GM23338 (cell line): ENCODE results near the gene TAF10. TPM values are rescaled to one million over a fixed set of nuclear protein-coding genes. Genes with fewer than 3 reads are reported as not detected.

Experiments
- ATAC-seq: fragments of 200-7000 bp; cut with Tn5 transposase; 3 replicates; pipeline ENCODE4 v1.9.1; 2020
- DNase-seq: peaks from one replicate; pipeline ENCODE4 v3.0.0-alpha.2; 2015; ENCODE audit warnings: low spot score
- H2AFZ ChIP-seq: fragments of 200-600 bp; sonication (generic); 2 replicates; pipeline ENCODE4 v1.8.0; 2016; ENCODE audit warnings: antibody characterized with exemption, mild to moderate bottlenecking, moderate library complexity
- H3F3A ChIP-seq: fragments of 200-600 bp; sonication (generic); replicated peaks from 2 replicates; pipeline ENCODE4 v1.8.0; 2017; ENCODE audit warnings: antibody characterized with exemption, mixed run types, low read depth
- H3K27ac ChIP-seq: fragments of 200-600 bp; sonication (generic); 2 replicates; pipeline ENCODE4 v1.6.1; 2016; ENCODE audit warnings: low read depth
- H3K27me3 ChIP-seq: fragments of 200-600 bp; sonication (generic); 2 replicates; pipeline ENCODE4 v1.8.0; 2016; ENCODE audit warnings: mild to moderate bottlenecking, mixed run types, moderate library complexity; ENCODE audit not compliant: insufficient read depth
- H3K36me3 ChIP-seq: fragments of 200-600 bp; sonication (generic); 2 replicates; pipeline ENCODE4 v1.8.0; 2016; ENCODE audit warnings: mild to moderate bottlenecking; ENCODE audit not compliant: insufficient read depth
- H3K4me1 ChIP-seq: fragments of 200-600 bp; sonication (generic); 2 replicates; pipeline ENCODE4 v1.8.0; 2016; ENCODE audit warnings: mild to moderate bottlenecking, moderate library complexity; ENCODE audit not compliant: insufficient read depth
- H3K4me2 ChIP-seq: fragments of 200-600 bp; sonication (generic); 2 replicates; pipeline ENCODE4 v1.7.1; 2017; ENCODE audit warnings: mixed run types
- H3K4me3 ChIP-seq: fragments of 200-600 bp; sonication (generic); 2 replicates; pipeline ENCODE4 v1.6.1; 2016; ENCODE audit warnings: mixed run types
- H3K79me2 ChIP-seq: fragments of 200-600 bp; sonication (generic); replicated peaks from 2 replicates; pipeline ENCODE4 v1.8.0; 2017; ENCODE audit warnings: mild to moderate bottlenecking; ENCODE audit not compliant: insufficient read depth
- H3K9me2 ChIP-seq: fragments of 200-600 bp; sonication (generic); 2 replicates; pipeline ENCODE4 v1.8.0; 2017; ENCODE audit not compliant: insufficient read depth
- H4K20me1 ChIP-seq: fragments of 200-600 bp; sonication (generic); replicated peaks from 2 replicates; pipeline ENCODE4 v1.8.0; 2017; ENCODE audit warnings: mild to moderate bottlenecking; ENCODE audit not compliant: insufficient read depth
- H3K27ac Mint-ChIP-seq: 2 replicates; pipeline ENCODE4 v1.8.0; 2020; ENCODE audit warnings: inconsistent platforms, mild to moderate bottlenecking, moderate library complexity, mixed read lengths
- H3K27me3 Mint-ChIP-seq: 3 replicates; pipeline ENCODE4 v1.8.0; 2022; ENCODE audit warnings: low read depth, mild to moderate bottlenecking, moderate library complexity, mixed read lengths, inconsistent platforms; ENCODE audit not compliant: insufficient read depth, poor library complexity
- H3K36me3 Mint-ChIP-seq: 3 replicates; pipeline ENCODE4 v1.8.0; 2021; ENCODE audit warnings: low read depth, mild to moderate bottlenecking, inconsistent platforms, moderate library complexity, mixed read lengths
- H3K4me1 Mint-ChIP-seq: 3 replicates; pipeline ENCODE4 v1.8.0; 2020; ENCODE audit warnings: mild to moderate bottlenecking, inconsistent platforms, mixed read lengths
- H3K4me3 Mint-ChIP-seq: 3 replicates; pipeline ENCODE4 v1.8.0; 2021; ENCODE audit warnings: moderate library complexity, mild to moderate bottlenecking, inconsistent platforms, mixed read lengths
- H3K9me3 Mint-ChIP-seq: 3 replicates; pipeline ENCODE4 v1.8.0; 2020; ENCODE audit warnings: moderate library complexity, mild to moderate bottlenecking, inconsistent platforms, mixed read lengths
- CTCF ChIP-seq, 2 experiments: fragments of 200-600 bp in 1 of 2; sonication (generic) in 1 of 2; conservative IDR thresholded peaks; 2 replicates each; pipeline versions ENCODE4 v1.5.1 to v1.6.1; 2016 to 2017; ENCODE audit warnings: antibody characterized with exemption in 2 of 2, low read depth in 2 of 2, mild to moderate bottlenecking in 2 of 2, moderate library complexity in 1 of 2
- ETS1 ChIP-seq: IDR thresholded peaks from 2 replicates; pipeline ENCODE4 v1.6.1; 2016; ENCODE audit warnings: antibody characterized with exemption
- EZH2 ChIP-seq: fragments of 200-600 bp; sonication (generic); IDR thresholded peaks from one replicate; pipeline ENCODE4 v1.8.0; 2017; ENCODE audit warnings: antibody characterized with exemption, mild to moderate bottlenecking, low read depth; ENCODE audit not compliant: unreplicated experiment
- JUNB ChIP-seq: IDR thresholded peaks from one replicate; pipeline ENCODE4 v1.6.1; 2016; ENCODE audit warnings: antibody characterized with exemption; ENCODE audit not compliant: unreplicated experiment
- NANOG ChIP-seq: IDR thresholded peaks from 2 replicates; pipeline ENCODE4 v1.6.1; 2016; ENCODE audit warnings: antibody characterized with exemption, borderline replicate concordance
- POLR2AphosphoS5 ChIP-seq: IDR thresholded peaks from 2 replicates; pipeline ENCODE4 v1.6.1; 2016; ENCODE audit warnings: antibody characterized with exemption, low read depth
- REST ChIP-seq: IDR thresholded peaks from one replicate; pipeline ENCODE4 v1.6.1; 2018; ENCODE audit warnings: antibody characterized with exemption; ENCODE audit not compliant: unreplicated experiment
- ZNF114 ChIP-seq: fragments of 250-450 bp; sonication (Bioruptor Pico); IDR thresholded peaks from 2 replicates; pipeline ENCODE4 v1.5.0; 2020; ENCODE audit warnings: mild to moderate bottlenecking, moderate library complexity
- ZNF331 ChIP-seq: fragments of 250-450 bp; sonication (Bioruptor Pico); IDR thresholded peaks from 2 replicates; pipeline ENCODE4 v1.5.0; 2020; ENCODE audit warnings: low read depth, mild to moderate bottlenecking, moderate library complexity
- ZNF462 ChIP-seq: fragments of 250-450 bp; sonication (Bioruptor Pico); IDR thresholded peaks from 2 replicates; pipeline ENCODE4 v1.5.0; 2020; ENCODE audit warnings: mild to moderate bottlenecking, moderate library complexity
- polyA plus RNA-seq: library from polyadenylated mRNA; unstranded; fragments of >200 nt; fragmentation: Nextera tagmentation; extraction: Ambion mirVana; gene quantifications from 2 replicates; pipeline ENCODE4 v1.2.1, GENCODE V29; 2016
- total RNA-seq: library from RNA; depleted of rRNA; stranded (reverse); fragments of >200 nt; shearing (Covaris generic); gene quantifications from 2 replicates; pipeline ENCODE4 v1.2.3, GENCODE V29; 2014

Gene TAF10
- total and polyA plus RNA-seq, 2 experiments from 2014 or later: 108 to 253 TPM

GRCh38 chr11:6650104-6650503 is 38.1 kb upstream of the TAF10 start:
- no peaks in the 10 kb centered on the region for H3K9me2 ChIP-seq
- no peak overlapping the region for H2AFZ ChIP-seq
- no peaks in the 10 kb centered on the region for H3K4me1 Mint-ChIP-seq
- H3F3A ChIP-seq: no peaks in the 10 kb centered on the region
- H3K27me3 Mint-ChIP-seq: no peaks in the 10 kb centered on the region
- H3K4me1 ChIP-seq: peaks cover 13% of the 10 kb centered on the region; the same call in 1 of the 2 replicates
- H3K27ac ChIP-seq: no peak overlapping the region
- ATAC-seq: no peak
- no peak overlapping the region for H3K4me3 Mint-ChIP-seq
- no peak overlapping the region for H3K4me2 ChIP-seq
- H3K36me3 ChIP-seq: no peaks in the 10 kb centered on the region
- no peaks in the 10 kb centered on the region; the same call in 1 of the 2 replicates for H4K20me1 ChIP-seq
- peaks cover 39% of the 10 kb centered on the region for H3K27me3 ChIP-seq
- H3K79me2 ChIP-seq: no peaks in the 10 kb centered on the region
- H3K9me3 Mint-ChIP-seq: no peaks in the 10 kb centered on the region
- no peak overlapping the region for H3K4me3 ChIP-seq
- no peaks in the 10 kb centered on the region for H3K36me3 Mint-ChIP-seq
- no peak for TF ChIP-seq ETS1
- no peak for TF ChIP-seq ZNF114 (CRISPR knock-in tag)
- no peak for TF ChIP-seq EZH2
- TF ChIP-seq ZNF331: no peak
- no peak for TF ChIP-seq CTCF (conservative IDR thresholded peaks at IDR 0.05; ENCODE audit: low read depth in 2 of 2)
- no peak for TF ChIP-seq POLR2AphosphoS5
- no peak for TF ChIP-seq JUNB
- no peak for TF ChIP-seq ZNF462
- no peak for TF ChIP-seq NANOG
- TF ChIP-seq REST: no peak
- H3K27ac Mint-ChIP-seq: no peak overlapping the region
- DNase-seq: no peak
